GM21390 (cell line): ENCODE results near the gene AGAP1.

ENCODE experiments used
- ATAC-seq: cut with Tn5 transposase; IDR thresholded peaks from one replicate; pipeline ENCODE4 v1.9.1; 2021; ENCODE audit not compliant: unreplicated experiment

Gene AGAP1

GRCh38 chr2:235834781-235835180 lies 340.9 kb downstream of the AGAP1 start:
- no peak for ATAC-seq

DNA sequence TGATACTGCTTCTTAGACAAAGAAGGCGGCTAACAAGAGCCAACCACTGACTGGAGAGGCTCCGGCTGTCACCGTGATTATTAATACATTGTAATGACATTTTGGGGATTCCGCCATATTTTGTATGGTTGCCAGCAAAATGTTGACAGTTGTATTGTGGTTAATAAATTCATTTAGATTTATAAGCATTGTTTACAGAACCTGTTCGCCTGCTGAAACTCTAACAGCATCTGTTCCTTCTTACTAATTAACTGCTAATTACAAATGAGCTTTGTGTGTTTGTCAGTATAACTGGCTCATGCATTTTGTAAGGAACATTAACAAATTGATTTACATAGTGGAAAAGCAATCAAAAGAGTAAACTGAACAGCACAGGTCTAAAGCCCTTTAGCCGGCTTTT lies 342.0 kb downstream of the AGAP1 start:
- no peak for ATAC-seq

- ATAC-seq = no peak
These were observed 342.7 kb downstream of the AGAP1 start for GRCh38 chr2:235836491-235836911.

- ATAC-seq = no peak
These were observed 345.4 kb downstream of the AGAP1 start for GRCh38 chr2:235839226-235839625.

DNA sequence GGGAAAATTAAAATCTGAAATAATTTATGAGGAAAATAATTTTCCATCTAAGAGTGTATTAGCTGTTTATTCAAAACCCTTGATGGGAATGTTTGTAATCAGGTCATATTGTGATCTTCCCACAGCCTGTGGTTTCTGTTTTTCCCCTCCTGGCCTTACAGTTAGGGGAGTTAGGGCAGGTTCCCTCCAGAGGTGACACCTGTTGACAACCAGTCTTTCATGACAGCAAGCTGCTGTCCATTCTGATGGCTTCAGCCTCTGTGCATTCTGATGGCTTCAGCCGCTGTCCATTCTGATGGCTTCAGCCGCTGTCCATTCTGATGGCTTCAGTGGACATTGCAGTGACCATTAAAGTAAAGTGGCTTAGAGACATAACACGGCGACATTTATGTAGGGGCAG lies 346.1 kb downstream of the AGAP1 start:
- no peak for ATAC-seq

GRCh38 chr2:235841863-235842262 lies 348.0 kb downstream of the AGAP1 start:
- no peak for ATAC-seq

GRCh38 chr2:235842941-235843340 lies 349.1 kb downstream of the AGAP1 start:
- ATAC-seq = no peak

DNA sequence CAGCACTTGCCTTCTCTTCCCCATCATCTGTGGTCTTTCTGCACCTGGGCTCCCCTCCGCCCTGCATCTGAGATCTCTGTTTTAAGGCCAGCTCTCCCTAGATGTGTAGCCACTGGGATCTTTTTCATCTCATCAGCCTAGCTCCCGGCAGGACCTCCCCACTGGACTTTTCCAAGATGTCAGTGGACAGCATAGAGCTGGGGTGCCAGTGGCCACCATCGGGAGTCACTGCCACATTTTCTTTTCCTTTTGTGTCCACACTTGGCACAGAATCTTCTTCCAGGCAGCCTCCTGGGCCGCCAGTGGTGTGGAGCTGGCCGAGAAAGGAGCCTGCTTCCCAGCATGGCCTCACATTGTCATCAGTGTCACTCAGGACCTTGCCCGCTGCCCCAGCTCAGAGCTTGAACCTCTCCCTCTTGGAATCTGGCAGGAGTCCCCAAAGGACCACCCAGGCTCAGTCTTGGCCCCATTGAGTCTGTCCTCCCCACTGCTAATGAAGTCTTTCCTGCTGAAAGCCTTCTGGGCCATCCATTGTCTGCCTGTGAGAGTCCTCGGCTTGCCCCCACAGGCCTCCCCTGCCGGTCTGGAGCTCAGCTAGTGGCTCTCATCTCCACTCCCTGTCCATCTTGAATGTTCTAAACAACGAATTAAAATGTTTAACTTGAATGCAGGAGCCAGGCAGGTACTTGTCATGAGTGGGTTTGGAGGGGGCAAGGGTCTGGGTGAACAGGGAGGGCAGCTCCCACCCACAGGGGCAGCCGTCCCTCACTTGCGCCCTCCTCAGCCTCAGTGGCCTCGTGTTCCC lies 349.9 kb downstream of the AGAP1 start:
- no peak for ATAC-seq

DNA sequence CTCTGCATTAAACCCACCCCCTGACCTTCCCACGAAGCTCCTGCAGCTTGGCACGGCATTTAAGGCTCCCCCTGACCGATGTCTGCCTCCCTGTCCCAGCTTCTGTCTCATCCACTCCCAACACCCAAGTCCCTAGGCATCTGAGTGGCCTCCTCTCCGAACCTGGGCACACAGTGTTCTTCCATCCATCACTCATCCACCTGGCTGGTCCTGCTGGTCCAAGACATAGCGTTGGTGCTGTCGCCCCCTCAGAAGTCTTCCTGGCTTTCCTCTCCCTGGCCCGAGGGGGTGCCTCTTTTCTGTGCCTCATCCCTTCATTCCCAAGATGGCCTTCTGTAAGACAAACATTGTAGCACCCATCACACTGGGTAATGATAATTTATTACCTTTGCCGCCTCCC lies 350.7 kb downstream of the AGAP1 start:
- no peak for ATAC-seq

- no peak for ATAC-seq
These were observed 351.4 kb downstream of the AGAP1 start for GRCh38 chr2:235845245-235845644.

DNA sequence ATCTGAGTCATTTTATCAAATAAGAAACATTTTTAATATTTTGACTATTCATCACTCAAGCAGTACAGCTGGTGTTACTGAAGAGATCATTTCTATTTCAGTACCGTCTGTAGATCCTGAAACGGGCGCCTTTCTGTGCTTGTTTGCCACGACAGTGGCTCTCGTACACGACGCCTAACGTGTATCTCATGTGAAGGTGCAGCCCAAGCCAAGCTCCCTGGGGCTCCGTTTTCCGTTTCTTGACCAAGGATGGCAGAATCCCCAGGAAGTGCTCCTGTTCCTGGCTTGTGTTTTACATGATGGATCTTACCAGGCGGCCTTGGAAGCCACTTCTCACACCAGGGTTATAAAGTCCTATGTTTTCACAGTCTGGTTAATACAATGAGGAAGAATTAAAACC lies 353.7 kb downstream of the AGAP1 start:
- no peak for ATAC-seq

DNA sequence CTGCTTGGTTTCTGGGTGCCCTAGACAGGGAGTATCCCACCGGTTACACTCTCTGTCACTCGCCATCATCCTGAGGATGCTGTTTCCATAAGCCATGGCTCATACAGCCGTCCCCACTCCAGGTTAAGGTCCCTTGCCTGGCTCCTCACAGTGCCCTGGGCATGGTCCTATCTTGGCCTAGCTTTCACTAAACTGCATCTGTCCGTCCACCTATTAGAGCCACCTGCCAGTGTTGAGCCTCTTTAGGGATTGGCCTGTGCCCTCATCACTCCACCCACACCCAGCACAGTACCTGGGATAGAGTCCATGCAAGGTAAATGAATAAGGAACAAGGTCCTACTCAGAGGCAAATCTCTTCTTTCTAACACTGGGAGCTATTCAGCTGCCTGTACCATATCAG lies 354.2 kb downstream of the AGAP1 start:
- no peak for ATAC-seq

DNA sequence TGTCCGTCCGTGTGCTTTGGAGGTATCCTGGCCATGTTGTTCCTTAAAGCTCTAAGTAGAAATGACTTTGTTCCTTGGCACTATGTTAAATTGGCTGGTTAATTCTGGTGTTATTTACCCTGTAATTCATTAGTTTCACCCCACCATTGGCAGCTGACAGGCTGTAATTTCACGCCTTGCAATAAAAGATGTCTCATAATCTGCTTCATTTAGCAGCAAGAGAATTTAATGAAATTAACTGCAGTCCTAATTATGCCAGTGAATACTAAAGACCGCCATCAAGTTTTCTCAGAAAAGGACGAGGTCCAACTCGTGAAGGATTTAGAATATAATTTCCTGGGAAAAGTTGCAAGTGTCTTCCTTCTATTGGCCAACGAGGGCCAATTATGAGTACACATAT lies 355.1 kb downstream of the AGAP1 start:
- no peak for ATAC-seq

GRCh38 chr2:235849489-235849888 lies 355.6 kb downstream of the AGAP1 start:
- no peak for ATAC-seq

- ATAC-seq = no peak
These were observed 356.4 kb downstream of the AGAP1 start for GRCh38 chr2:235850289-235850688.

GRCh38 chr2:235850771-235851551 lies 357.1 kb downstream of the AGAP1 start:
- no peak for ATAC-seq

DNA sequence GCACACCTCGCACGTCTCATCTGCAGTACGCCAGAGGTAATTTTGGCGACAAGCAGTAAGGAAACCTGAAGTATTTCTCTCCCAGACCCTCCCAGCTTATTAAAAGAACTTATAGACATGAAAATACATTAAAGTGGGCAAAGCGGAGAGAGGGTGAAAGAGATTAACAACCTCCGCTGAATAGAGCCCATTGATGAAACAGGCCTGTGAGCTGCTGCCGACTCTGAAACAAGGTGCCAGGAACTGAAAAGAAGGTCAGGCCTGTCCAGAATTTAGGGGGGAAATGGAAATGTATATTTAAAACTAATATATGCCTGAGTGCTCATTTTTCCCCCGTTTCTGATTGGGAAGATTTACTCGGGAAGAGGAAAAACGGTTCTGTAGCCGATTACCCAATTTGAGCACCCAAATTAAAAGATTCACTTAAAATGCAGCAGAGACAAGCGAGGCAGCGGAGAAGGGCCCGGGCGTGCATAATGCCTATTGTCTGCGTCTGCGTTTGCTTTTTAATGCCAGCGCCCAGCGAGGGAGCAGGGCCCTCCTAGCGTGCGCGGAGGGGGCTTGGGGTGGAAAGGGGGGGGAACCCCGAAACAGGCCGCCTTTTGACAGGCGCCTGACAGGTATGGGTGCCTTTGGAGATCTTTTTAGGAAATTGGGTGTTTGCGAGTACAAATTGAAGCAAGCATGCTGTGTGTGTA lies 358.1 kb downstream of the AGAP1 start:
- ATAC-seq = no peak

DNA sequence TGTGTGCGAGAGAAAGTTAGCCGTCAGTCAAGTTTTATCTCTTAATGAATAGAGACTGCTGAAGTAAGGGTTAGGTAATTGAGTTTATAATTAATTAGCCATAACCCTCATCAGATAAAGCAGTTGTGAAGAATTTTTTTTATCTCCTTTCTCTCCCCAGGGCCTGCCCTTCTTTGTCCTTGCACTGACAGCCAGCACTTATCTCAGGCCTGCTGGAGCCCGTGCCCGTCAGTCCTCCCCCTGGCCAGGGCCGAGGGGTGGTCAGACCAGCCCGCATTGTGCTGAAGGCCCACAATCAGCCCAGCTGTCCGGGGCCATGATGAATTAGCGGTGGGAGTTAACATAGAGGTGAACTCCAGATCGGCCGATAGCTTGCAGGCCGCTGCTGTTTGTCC lies 358.7 kb downstream of the AGAP1 start:
- no peak for ATAC-seq

- no peak for ATAC-seq
These were observed 360.4 kb downstream of the AGAP1 start for GRCh38 chr2:235854276-235854675.

DNA sequence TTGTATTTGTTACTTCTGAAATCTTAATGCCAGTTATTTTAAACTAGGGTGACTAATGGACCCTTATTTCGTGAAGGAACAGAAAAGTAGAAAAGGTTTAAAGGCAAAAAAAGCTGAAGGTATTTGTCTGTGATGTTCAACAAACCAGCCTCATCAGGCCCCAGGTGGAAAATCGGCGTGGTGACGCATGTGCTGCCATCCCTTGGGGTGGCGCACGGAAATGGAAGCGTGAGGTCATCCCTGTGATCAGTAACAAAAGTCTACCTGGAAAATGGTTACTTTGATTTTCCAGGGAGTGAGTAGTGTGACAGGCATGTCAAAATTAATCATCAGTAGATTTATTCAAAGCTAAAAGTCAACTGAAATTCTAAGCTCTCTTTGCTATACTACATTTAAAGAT lies 361.2 kb downstream of the AGAP1 start:
- no peak for ATAC-seq

- no peak for ATAC-seq
These were observed 362.5 kb downstream of the AGAP1 start for GRCh38 chr2:235856151-235856854.
